ENCODE results near the gene TADA2B.

The TADA2B gene

GRCh38 chr4:7017446-7018048, 25.6 kb upstream of the TADA2B start:
- H3K4me3 ChIP-seq (ENCODE audit: low read depth, low read length): no peak overlapping the region

- no peak overlapping the region for H3K4me3 ChIP-seq (ENCODE audit: low read depth, low read length)
Measured at GRCh38 chr4:7018281-7018680, 24.9 kb upstream of the TADA2B start.

- H3K4me3 ChIP-seq (ENCODE audit: low read depth, low read length): no peak overlapping the region
Measured at GRCh38 chr4:7019367-7019766, 23.8 kb upstream of the TADA2B start.

- H3K4me3 ChIP-seq (ENCODE audit: low read depth, low read length): no peak overlapping the region
Measured at GRCh38 chr4:7020290-7020689, 22.9 kb upstream of the TADA2B start.

- no peak overlapping the region for H3K4me3 ChIP-seq (ENCODE audit: low read depth, low read length)
Measured at GRCh38 chr4:7020856-7021255, 22.3 kb upstream of the TADA2B start.

- no peak overlapping the region for H3K4me3 ChIP-seq (ENCODE audit: low read depth, low read length)
Measured at GRCh38 chr4:7021355-7021754, 21.8 kb upstream of the TADA2B start.

GRCh38 chr4:7021930-7022664, 21.1 kb upstream of the TADA2B start:
- no peak overlapping the region for H3K4me3 ChIP-seq (ENCODE audit: low read depth, low read length)

- H3K4me3 ChIP-seq (ENCODE audit: low read depth, low read length): no peak overlapping the region
Measured at GRCh38 chr4:7023486-7023885, 19.7 kb upstream of the TADA2B start.

GRCh38 chr4:7023901-7024300, 19.3 kb upstream of the TADA2B start:
- H3K4me3 ChIP-seq (ENCODE audit: low read depth, low read length): no peak overlapping the region

GRCh38 chr4:7024336-7024890, 18.8 kb upstream of the TADA2B start:
- H3K4me3 ChIP-seq (ENCODE audit: low read depth, low read length): no peak overlapping the region

GRCh38 chr4:7025040-7025602, 18.1 kb upstream of the TADA2B start:
- H3K4me3 ChIP-seq (ENCODE audit: low read depth, low read length): no peak overlapping the region

- H3K4me3 ChIP-seq (ENCODE audit: low read depth, low read length): no peak overlapping the region
Measured at GRCh38 chr4:7026107-7026506, 17.1 kb upstream of the TADA2B start.

GRCh38 chr4:7027284-7027683, 15.9 kb upstream of the TADA2B start:
- H3K4me3 ChIP-seq (ENCODE audit: low read depth, low read length): no peak overlapping the region

- no peak overlapping the region for H3K4me3 ChIP-seq (ENCODE audit: low read depth, low read length)
Measured at GRCh38 chr4:7027913-7028312, 15.3 kb upstream of the TADA2B start.

- H3K4me3 ChIP-seq (ENCODE audit: low read depth, low read length): no peak overlapping the region
Measured at GRCh38 chr4:7029212-7029611, 14.0 kb upstream of the TADA2B start.

GRCh38 chr4:7029921-7030320, 13.3 kb upstream of the TADA2B start:
- H3K4me3 ChIP-seq (ENCODE audit: low read depth, low read length): no peak overlapping the region

GRCh38 chr4:7030856-7031255, 12.3 kb upstream of the TADA2B start:
- H3K4me3 ChIP-seq (ENCODE audit: low read depth, low read length): no peak overlapping the region

GRCh38 chr4:7031558-7032449, 11.4 kb upstream of the TADA2B start:
- H3K4me3 ChIP-seq (ENCODE audit: low read depth, low read length): no peak overlapping the region

- H3K4me3 ChIP-seq (ENCODE audit: low read depth, low read length): no peak overlapping the region
Measured at GRCh38 chr4:7032596-7032995, 10.6 kb upstream of the TADA2B start.

- H3K4me3 ChIP-seq (ENCODE audit: low read depth, low read length): no peak overlapping the region
Measured at GRCh38 chr4:7034262-7035081, 8.7 kb upstream of the TADA2B start.
